CD4-positive, alpha-beta T cell treated with Interleukin-17A for 1 hour (primary cell): ENCODE measurements around the gene EHMT1.
"Not testable (repeated sequence)": the region's sequence is repeated elsewhere in the genome, so short reads cannot be mapped to it uniquely, and the experiment has no call there.

ENCODE experiments used
- DNase-seq: peaks from one replicate; pipeline ENCODE4 v3.0.0-alpha.2; 2020

EHMT1 gene

GRCh38 chr9:137723356-137723755 is 104.6 kb downstream of the EHMT1 start:
- DNase-seq: peak; percentile 63

- no peak for DNase-seq
Observed at GRCh38 chr9:137723783-137724445, 105.1 kb downstream of the EHMT1 start.

- DNase-seq: no peak
Observed at GRCh38 chr9:137724818-137725240, 106.0 kb downstream of the EHMT1 start.

- no peak for DNase-seq
Observed at GRCh38 chr9:137725598-137725997, 106.8 kb downstream of the EHMT1 start.

GRCh38 chr9:137726336-137726735 is 107.5 kb downstream of the EHMT1 start:
- not testable (repeated sequence) for DNase-seq

- DNase-seq: no peak
Observed at GRCh38 chr9:137726764-137727163, 108.0 kb downstream of the EHMT1 start.

GRCh38 chr9:137727716-137728115 is 108.9 kb downstream of the EHMT1 start:
- DNase-seq: no peak

- DNase-seq: no peak
Observed at GRCh38 chr9:137728444-137729311, 109.9 kb downstream of the EHMT1 start.

GRCh38 chr9:137731216-137731946 is 112.6 kb downstream of the EHMT1 start:
- DNase-seq: no peak

GRCh38 chr9:137731947-137732813 is 113.4 kb downstream of the EHMT1 start:
- no peak for DNase-seq

GRCh38 chr9:137733429-137733828 is 114.6 kb downstream of the EHMT1 start:
- no peak for DNase-seq

- no peak for DNase-seq
Observed at GRCh38 chr9:137734181-137734580, 115.4 kb downstream of the EHMT1 start.

- DNase-seq: not testable (repeated sequence)
Observed at GRCh38 chr9:137738182-137738696, 119.4 kb downstream of the EHMT1 start.

GRCh38 chr9:137738703-137739102 is 119.9 kb downstream of the EHMT1 start:
- DNase-seq: no peak

- no peak for DNase-seq
Observed at GRCh38 chr9:137739371-137740309, 120.8 kb downstream of the EHMT1 start.

GRCh38 chr9:137740312-137740711 is 121.5 kb downstream of the EHMT1 start:
- no peak for DNase-seq

GRCh38 chr9:137741330-137741729 is 122.5 kb downstream of the EHMT1 start:
- DNase-seq: no peak

- no peak for DNase-seq
Observed at GRCh38 chr9:137742698-137743097, 123.9 kb downstream of the EHMT1 start.

- no peak for DNase-seq
Observed at GRCh38 chr9:137743695-137744094, 124.9 kb downstream of the EHMT1 start.

- no peak for DNase-seq
Observed at GRCh38 chr9:137744632-137745183, 125.9 kb downstream of the EHMT1 start.

GRCh38 chr9:137745541-137745991 is 126.8 kb downstream of the EHMT1 start:
- no peak for DNase-seq
